Cardiac muscle cell (in vitro differentiated cells and primary cell): ENCODE data around the gene PSMC1. TPM values are rescaled to one million over a fixed set of nuclear protein-coding genes. Genes with fewer than 3 reads are reported as not detected.
A peak's percentile ranks its signal among the peaks of the same experiment; 100 is the strongest.

Experiments used
- DNase-seq, 2 donors: peaks; one replicate each; pipeline versions ENCODE4 v3.0.0 to v3.0.0-alpha.2; 2010 to 2017; ENCODE audit warnings: low read depth in 1 of 2, low spot score in 1 of 2
- H3K27ac ChIP-seq: fragments of 200-600 bp; sonication (generic); 2 replicates; pipeline ENCODE4 v1.5.1; 2016
- H3K27me3 ChIP-seq: fragments of 200-600 bp; sonication (generic); 2 replicates; pipeline ENCODE4 v1.6.0; 2016; ENCODE audit warnings: control low read depth
- H3K36me3 ChIP-seq: fragments of 200-600 bp; sonication (generic); 2 replicates; pipeline ENCODE4 v1.5.1; 2016; ENCODE audit warnings: control low read depth
- H3K4me1 ChIP-seq: fragments of 200-600 bp; sonication (generic); 2 replicates; pipeline ENCODE4 v1.8.1; 2017; ENCODE audit warnings: low read depth, mild to moderate bottlenecking, mixed run types
- H3K4me3 ChIP-seq: fragments of 200-600 bp; sonication (generic); 2 replicates; pipeline ENCODE4 v1.5.1; 2016; ENCODE audit warnings: mild to moderate bottlenecking
- H3K9me3 ChIP-seq: fragments of 200-600 bp; sonication (generic); 2 replicates; pipeline ENCODE4 v1.5.1; 2017; ENCODE audit warnings: low read depth, mild to moderate bottlenecking, control low read depth
- polyA plus RNA-seq: library from polyadenylated mRNA; unstranded; fragments of >200 nt; fragmentation: Nextera tagmentation; extraction: Ambion mirVana; gene quantifications from 2 replicates; pipeline ENCODE4 v1.2.1, GENCODE V29; 2016
- total RNA-seq: library from RNA; depleted of rRNA; stranded (reverse); fragments of >200 nt; gene quantifications from 2 replicates; pipeline ENCODE4 v1.2.3, GENCODE V29; 2016
- TF ChIP-seq, protein P1 (sequence below): IDR thresholded peaks from 2 replicates; pipeline ENCODE4 v1.5.1; 2012; ENCODE audit warnings: low read depth, mild to moderate bottlenecking, low read length

The PSMC1 gene
- total and polyA plus RNA-seq, 2 experiments from 2014 or later, result 164 to 280 TPM

DNA sequence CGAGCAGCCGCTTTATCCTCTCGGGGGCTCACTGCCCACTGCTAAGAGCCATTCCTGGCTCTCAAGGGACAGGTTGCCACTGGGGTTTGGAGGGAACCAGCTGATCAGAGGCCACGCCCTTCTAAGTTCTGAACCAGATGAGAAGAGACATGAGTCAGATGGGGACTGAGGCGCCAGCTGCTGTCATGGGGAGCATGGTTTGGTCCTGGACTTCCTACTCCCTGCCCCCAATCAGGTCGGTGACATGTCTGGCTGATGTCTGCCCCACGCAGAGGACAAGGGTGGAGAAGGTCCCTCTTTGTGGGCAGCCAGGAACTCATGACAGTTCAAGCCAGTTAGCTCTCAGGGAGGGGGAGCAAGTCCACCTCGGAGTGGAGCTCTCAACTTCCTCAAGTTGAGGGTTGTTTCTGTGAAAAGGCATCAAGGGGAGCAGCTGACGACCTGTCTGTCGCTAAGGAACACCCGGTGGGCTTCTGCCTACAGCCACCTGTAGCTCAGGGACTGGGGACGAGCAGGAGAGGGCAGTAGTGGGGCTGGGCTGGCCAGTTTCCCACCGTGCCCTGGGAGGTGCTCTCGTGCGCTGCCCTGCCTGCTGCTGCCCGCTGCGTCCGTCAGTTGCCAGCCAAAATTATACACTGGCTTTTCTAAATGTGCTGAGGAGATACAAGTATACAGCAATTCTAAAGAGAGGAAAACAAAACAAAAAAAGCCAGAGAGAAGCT, 20.5 kb downstream of the PSMC1 start:
- no peaks in the 10 kb centered on the region for H3K9me3 ChIP-seq
- H3K4me1 ChIP-seq, result no peaks in the 10 kb centered on the region
- H3K27me3 ChIP-seq, result no peaks in the 10 kb centered on the region
- peak in 1 of 2 donors; percentile 16 for DNase-seq
- H3K4me3 ChIP-seq, result no peak overlapping the region
- TF ChIP-seq, protein P1, sequence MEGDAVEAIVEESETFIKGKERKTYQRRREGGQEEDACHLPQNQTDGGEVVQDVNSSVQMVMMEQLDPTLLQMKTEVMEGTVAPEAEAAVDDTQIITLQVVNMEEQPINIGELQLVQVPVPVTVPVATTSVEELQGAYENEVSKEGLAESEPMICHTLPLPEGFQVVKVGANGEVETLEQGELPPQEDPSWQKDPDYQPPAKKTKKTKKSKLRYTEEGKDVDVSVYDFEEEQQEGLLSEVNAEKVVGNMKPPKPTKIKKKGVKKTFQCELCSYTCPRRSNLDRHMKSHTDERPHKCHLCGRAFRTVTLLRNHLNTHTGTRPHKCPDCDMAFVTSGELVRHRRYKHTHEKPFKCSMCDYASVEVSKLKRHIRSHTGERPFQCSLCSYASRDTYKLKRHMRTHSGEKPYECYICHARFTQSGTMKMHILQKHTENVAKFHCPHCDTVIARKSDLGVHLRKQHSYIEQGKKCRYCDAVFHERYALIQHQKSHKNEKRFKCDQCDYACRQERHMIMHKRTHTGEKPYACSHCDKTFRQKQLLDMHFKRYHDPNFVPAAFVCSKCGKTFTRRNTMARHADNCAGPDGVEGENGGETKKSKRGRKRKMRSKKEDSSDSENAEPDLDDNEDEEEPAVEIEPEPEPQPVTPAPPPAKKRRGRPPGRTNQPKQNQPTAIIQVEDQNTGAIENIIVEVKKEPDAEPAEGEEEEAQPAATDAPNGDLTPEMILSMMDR, result no peak
- H3K27ac ChIP-seq, result no peak overlapping the region
- H3K36me3 ChIP-seq, result peaks cover 22% of the 10 kb centered on the region

DNA sequence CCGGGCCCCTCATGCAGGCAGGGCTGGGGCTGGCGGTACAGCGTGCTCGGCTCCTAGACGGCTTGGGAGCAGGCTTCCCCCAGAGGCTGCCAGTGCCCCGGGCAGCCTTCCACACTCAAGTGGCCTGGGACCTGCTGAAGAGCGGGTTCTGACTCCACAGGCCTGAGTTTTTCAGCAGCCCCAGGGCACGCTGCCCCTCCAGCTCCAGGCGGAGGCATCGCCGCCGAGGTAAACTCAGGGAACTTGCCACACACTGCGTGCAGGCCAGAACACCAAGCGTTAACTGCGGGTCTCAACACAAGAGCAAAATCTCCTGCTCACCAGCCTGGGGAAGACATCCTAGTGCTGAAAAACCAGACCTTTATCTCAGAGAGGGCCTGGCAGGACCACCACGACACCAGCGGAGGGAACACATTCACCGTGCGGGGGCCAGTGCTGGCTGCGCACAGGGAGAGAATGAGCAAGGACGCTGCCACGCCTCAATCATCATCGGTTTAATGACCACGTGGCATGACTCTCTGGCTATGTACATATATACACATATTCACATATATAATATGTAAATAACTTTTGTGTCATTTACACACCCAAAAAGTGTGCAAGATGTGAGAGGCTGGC, 21.3 kb downstream of the PSMC1 start:
- DNase-seq, result no peak
- Histone ChIP-seq H3K27ac (no peak overlapping the region), H3K4me1 (no peaks in the 10 kb centered on the region), H3K27me3 (no peaks in the 10 kb centered on the region), H3K4me3 (no peak overlapping the region), H3K9me3 (no peaks in the 10 kb centered on the region), H3K36me3 (peaks cover 20% of the 10 kb centered on the region)
- TF ChIP-seq, protein P1, result no peak

DNA sequence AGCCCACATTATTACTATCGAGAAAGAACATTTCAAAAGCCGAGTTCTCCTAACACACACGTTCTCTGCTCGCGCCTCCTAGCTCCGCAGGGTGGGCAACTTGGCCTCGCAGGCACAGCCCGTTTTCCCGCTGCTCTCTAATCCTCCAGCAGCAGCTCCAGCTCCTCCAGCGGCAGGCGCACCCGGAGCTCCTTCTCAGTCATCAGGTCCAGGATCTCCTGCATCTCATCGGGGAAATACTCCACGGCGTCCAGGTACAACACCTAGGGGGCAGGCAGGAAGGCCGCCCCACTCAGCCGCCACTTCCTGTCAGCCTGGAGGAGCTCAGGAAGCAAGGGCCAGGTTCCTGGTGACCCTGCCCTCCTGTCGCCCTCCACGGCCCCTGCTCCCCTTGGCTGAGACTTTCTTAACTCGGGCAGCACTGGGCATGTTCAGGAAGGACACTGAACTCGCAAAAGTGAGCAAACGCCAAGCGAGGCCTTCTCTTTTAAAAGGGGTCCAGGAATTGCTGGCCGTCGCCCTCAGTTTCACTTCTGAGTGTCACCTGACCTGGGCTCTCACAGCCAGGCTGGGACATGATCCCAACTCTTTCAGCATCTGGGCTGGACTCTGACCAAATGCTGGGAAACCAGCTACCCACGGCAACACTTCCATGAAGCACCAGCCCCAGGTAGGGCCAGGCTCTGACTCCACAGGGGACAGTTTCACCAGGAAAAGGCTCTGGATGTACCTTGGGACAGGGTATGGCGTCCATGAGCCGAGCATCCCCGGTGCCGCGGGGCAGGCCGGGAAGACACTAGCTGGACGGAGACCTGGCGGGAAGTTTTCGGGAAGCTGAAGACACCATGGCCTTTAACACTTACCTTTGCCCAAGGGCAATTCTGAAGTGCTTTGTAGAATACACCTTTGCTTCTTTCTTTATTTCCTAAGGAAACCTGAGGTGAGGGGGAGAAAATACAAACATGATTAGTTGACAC, 22.1 kb downstream of the PSMC1 start:
- no peak for DNase-seq
- TF ChIP-seq, protein P1, result no peak
- Histone ChIP-seq H3K36me3 (peaks cover 16% of the 10 kb centered on the region), H3K27ac (no peak overlapping the region), H3K4me3 (no peak overlapping the region), H3K9me3 (no peaks in the 10 kb centered on the region), H3K4me1 (no peaks in the 10 kb centered on the region), H3K27me3 (no peaks in the 10 kb centered on the region)

DNA sequence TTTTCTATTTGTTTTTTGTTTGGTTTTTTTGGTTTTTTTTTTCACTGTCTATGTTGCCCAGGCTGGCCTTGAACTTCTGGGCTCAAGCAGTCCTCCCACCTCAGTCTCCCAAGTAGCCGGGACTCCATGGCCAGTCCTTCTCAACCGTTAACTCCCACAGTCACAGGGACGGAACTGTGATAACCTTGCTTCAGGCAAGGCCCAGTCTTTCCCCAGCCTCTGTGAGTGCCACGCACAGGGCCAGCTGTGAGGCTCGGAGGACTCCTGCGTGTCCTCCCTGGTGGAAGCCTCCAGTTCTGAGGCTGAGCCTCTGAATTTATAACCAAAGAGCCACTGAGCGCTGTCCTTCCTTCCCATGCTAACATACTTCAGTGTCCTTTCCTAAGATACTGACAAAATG, 23.7 kb downstream of the PSMC1 start:
- Histone ChIP-seq H3K36me3 (peaks cover 16% of the 10 kb centered on the region), H3K4me3 (no peak overlapping the region), H3K27me3 (no peaks in the 10 kb centered on the region), H3K27ac (no peak overlapping the region), H3K4me1 (no peaks in the 10 kb centered on the region), H3K9me3 (no peaks in the 10 kb centered on the region)
- no peak for DNase-seq
- TF ChIP-seq, protein P1, result no peak

DNA sequence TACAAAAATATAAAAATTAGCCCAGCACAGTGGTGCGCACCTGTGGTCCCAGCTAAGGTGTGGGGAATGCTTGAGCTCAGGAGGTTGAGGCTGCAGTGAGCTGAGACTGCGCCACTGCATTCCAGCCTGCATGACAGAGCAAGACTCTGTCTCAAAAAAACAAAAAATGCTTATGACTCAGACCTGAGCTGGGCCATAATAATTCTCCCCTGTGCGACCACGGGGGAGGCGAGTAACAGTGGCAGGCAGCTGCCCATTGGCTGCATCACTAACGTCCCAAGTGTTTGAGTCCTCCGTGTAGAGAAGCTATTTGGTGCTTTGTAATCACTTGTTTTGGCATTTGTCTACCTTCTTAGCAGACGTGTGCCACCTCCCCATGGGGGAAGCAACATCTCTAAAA, 24.9 kb downstream of the PSMC1 start:
- DNase-seq, result peak in 1 of 2 donors; percentile 54
- no peak overlapping the region for H3K4me3 ChIP-seq
- peaks cover 19% of the 10 kb centered on the region for H3K36me3 ChIP-seq
- TF ChIP-seq, protein P1, result no peak
- no peak overlapping the region for H3K27ac ChIP-seq
- H3K4me1 ChIP-seq, result no peaks in the 10 kb centered on the region
- no peaks in the 10 kb centered on the region for H3K27me3 ChIP-seq
- no peaks in the 10 kb centered on the region for H3K9me3 ChIP-seq
